H1 (cell line): ENCODE data around the gene SLC25A26. TPM values are rescaled to one million over a fixed set of nuclear protein-coding genes. Genes with fewer than 3 reads are reported as not detected.
A peak's percentile ranks its signal among the peaks of the same experiment; 100 is the strongest.

ENCODE experiments used
- CTCF ChIA-PET: fragments of 300-600 bp; sonication (Branson Sonifier 250); formaldehyde crosslinking; loops from one replicate; lab custom pipeline; 2021; ENCODE audit not compliant: partially characterized antibody; lab: Charles Lee
- POLR2A ChIA-PET: fragments of 300-600 bp; sonication (Branson Sonifier 250); formaldehyde crosslinking; loops from one replicate; lab custom pipeline; 2021; ENCODE audit warnings: inconsistent platforms; ENCODE audit not compliant: partially characterized antibody; lab: Charles Lee
- DNase-seq, 2 experiments: peaks; one replicate each; pipeline versions ENCODE4 v3.0.0 to v3.0.0-alpha.2; 2010 to 2022; ENCODE audit warnings: low spot score in 2 of 2, low read depth in 1 of 2, mixed read lengths in 1 of 2
- FAIRE-seq: peaks from 2 replicates; lab custom pipeline; 2011; peaks lifted over from hg19 to GRCh38; lab: Jason Lieb, UNC
- H2AFZ ChIP-seq: 2 replicates; pipeline ENCODE4 v1.8.1; 2012; ENCODE audit warnings: low read length, inconsistent platforms
- H2AK5ac ChIP-seq: 2 replicates; pipeline ENCODE4 v1.6.1; 2013; ENCODE audit warnings: low read depth, low read length
- H2BK120ac ChIP-seq: replicated peaks from 2 replicates; pipeline ENCODE3; 2013; ENCODE audit warnings: low read depth, low read length, inconsistent platforms
- H2BK12ac ChIP-seq: 2 replicates; pipeline ENCODE4 v1.6.1; 2013; ENCODE audit warnings: low read depth, low read length
- H2BK15ac ChIP-seq: 2 replicates; pipeline ENCODE4 v1.6.1; 2013; ENCODE audit warnings: low read length
- H2BK20ac ChIP-seq: 2 replicates; pipeline ENCODE4 v1.6.1; 2013; ENCODE audit warnings: low read length
- H2BK5ac ChIP-seq: 2 replicates; pipeline ENCODE4 v1.6.1; 2013; ENCODE audit warnings: low read depth, low read length
- H3K14ac ChIP-seq: 2 replicates; pipeline ENCODE4 v1.6.1; 2013; ENCODE audit warnings: inconsistent platforms; ENCODE audit not compliant: insufficient read length
- H3K18ac ChIP-seq: 2 replicates; pipeline ENCODE4 v1.6.1; 2013; ENCODE audit warnings: low read length; ENCODE audit errors: extremely low read depth
- H3K23ac ChIP-seq: 2 replicates; pipeline ENCODE4 v1.6.1; 2013; ENCODE audit warnings: inconsistent platforms; ENCODE audit not compliant: insufficient read length
- H3K23me2 ChIP-seq: 2 replicates; pipeline ENCODE4 v1.6.1; 2013; ENCODE audit warnings: low read depth, low read length
- H3K27ac ChIP-seq: 2 replicates; pipeline ENCODE4 v1.6.1; 2011; ENCODE audit warnings: low read depth, low read length, inconsistent platforms
- H3K27me3 ChIP-seq, 4 experiments: replicated peaks in 1 of 4; 1 replicate in 1 of 4; 2 replicates in 3 of 4; pipeline versions ENCODE4 v1.6.1 to v1.8.1; 2011 to 2013; ENCODE audit warnings: low read length in 3 of 4, mild to moderate bottlenecking in 3 of 4, inconsistent platforms in 2 of 4, mixed read lengths in 2 of 4, moderate library complexity in 1 of 4; ENCODE audit not compliant: control insufficient read depth in 3 of 4, insufficient read depth in 3 of 4; ENCODE audit errors: extremely low read depth in 1 of 4
- H3K36me3 ChIP-seq, 4 experiments: 2 replicates each; pipeline versions ENCODE4 v1.6.1 to v1.8.1; 2011 to 2013; ENCODE audit warnings: mild to moderate bottlenecking in 4 of 4, low read length in 3 of 4, moderate library complexity in 2 of 4, control low read depth in 1 of 4, inconsistent platforms in 1 of 4; ENCODE audit not compliant: insufficient read depth in 4 of 4, control insufficient read depth in 2 of 4
- H3K4ac ChIP-seq: replicated peaks from 2 replicates; pipeline ENCODE3; 2013; ENCODE audit warnings: low read length, low read depth, mixed read lengths, inconsistent platforms; ENCODE audit not compliant: insufficient read length
- H3K4me1 ChIP-seq, 4 experiments: replicated peaks in 1 of 4; 1 replicate in 1 of 4; 2 replicates in 3 of 4; pipeline versions ENCODE4 v1.6.1 to v1.8.1; 2011 to 2013; ENCODE audit warnings: low read length in 3 of 4, inconsistent platforms in 2 of 4, mixed read lengths in 1 of 4; ENCODE audit not compliant: insufficient read depth in 4 of 4, control insufficient read depth in 3 of 4
- H3K4me2 ChIP-seq, 2 experiments: 2 replicates each; pipeline versions ENCODE4 v1.6.1 to v1.8.1; 2011 to 2013; ENCODE audit warnings: low read depth in 2 of 2, low read length in 2 of 2, control low read depth in 1 of 2, inconsistent platforms in 1 of 2, mild to moderate bottlenecking in 1 of 2; ENCODE audit not compliant: insufficient read depth in 1 of 2
- H3K4me3 ChIP-seq, 4 experiments: fragments of 200-600, 300-600 bp in 1 of 4; sonication (generic), shearing (Covaris generic), sonication (Bioruptor Twin) in 1 of 4; 2 replicates each; pipeline versions ENCODE4 v1.5.1 to v1.8.1; 2011 to 2016; ENCODE audit warnings: low read length in 4 of 4, low read depth in 3 of 4, control low read depth in 2 of 4, inconsistent platforms in 2 of 4, mild to moderate bottlenecking in 2 of 4, mixed read lengths in 1 of 4, moderate library complexity in 1 of 4; ENCODE audit not compliant: insufficient read depth in 2 of 4; ENCODE audit errors: extremely low read depth in 1 of 4
- H3K56ac ChIP-seq: replicated peaks from 2 replicates; pipeline ENCODE3; 2013; ENCODE audit warnings: low read depth, mild to moderate bottlenecking, mixed read lengths, low read length, inconsistent platforms; ENCODE audit not compliant: insufficient read length
- H3K79me1 ChIP-seq: 2 replicates; pipeline ENCODE4 v1.6.1; 2013; ENCODE audit warnings: low read depth, low read length, control low read depth
- H3K79me2 ChIP-seq, 2 experiments: 2 replicates each; pipeline versions ENCODE4 v1.6.1 to v1.8.1; 2012 to 2013; ENCODE audit warnings: low read length in 2 of 2, mild to moderate bottlenecking in 2 of 2, inconsistent platforms in 1 of 2; ENCODE audit not compliant: insufficient read depth in 2 of 2, control insufficient read depth in 1 of 2
- H3K9ac ChIP-seq, 4 experiments: replicated peaks in 1 of 4; 1 replicate in 1 of 4; 2 replicates in 3 of 4; pipeline versions ENCODE4 v1.6.1 to v1.8.1; 2011 to 2013; ENCODE audit warnings: low read depth in 3 of 4, low read length in 3 of 4, control low read depth in 2 of 4, mild to moderate bottlenecking in 2 of 4, moderate library complexity in 2 of 4, inconsistent platforms in 1 of 4; ENCODE audit errors: extremely low read depth in 1 of 4
- H3K9me3 ChIP-seq, 2 experiments: 2 replicates each; pipeline versions ENCODE4 v1.6.1 to v1.8.1; 2012 to 2013; ENCODE audit warnings: mild to moderate bottlenecking in 2 of 2, moderate library complexity in 2 of 2, control low read depth in 1 of 2, inconsistent platforms in 1 of 2, low read depth in 1 of 2, low read length in 1 of 2, mixed read lengths in 1 of 2; ENCODE audit not compliant: insufficient read depth in 2 of 2
- H4K20me1 ChIP-seq, 2 experiments: replicated peaks in 1 of 2; 2 replicates each; pipeline versions ENCODE3 to v1.8.1; 2011 to 2013; ENCODE audit warnings: inconsistent platforms in 2 of 2, low read length in 2 of 2, mild to moderate bottlenecking in 1 of 2; ENCODE audit not compliant: insufficient read depth in 2 of 2, control insufficient read depth in 1 of 2
- H4K5ac ChIP-seq: 2 replicates; pipeline ENCODE4 v1.6.1; 2013; ENCODE audit warnings: low read length, low read depth, mixed read lengths, inconsistent platforms; ENCODE audit not compliant: insufficient read length
- H4K8ac ChIP-seq: 2 replicates; pipeline ENCODE4 v1.8.0; 2013; ENCODE audit warnings: mild to moderate bottlenecking, moderate library complexity, low read length, inconsistent platforms; ENCODE audit not compliant: insufficient read depth; ENCODE audit errors: extremely low read depth
- H4K91ac ChIP-seq: replicated peaks from 2 replicates; pipeline ENCODE3; 2013; ENCODE audit warnings: low read length, mixed read lengths, inconsistent platforms; ENCODE audit not compliant: insufficient read length
- POLR2A ChIP-seq, 2 experiments: IDR thresholded peaks; 1 replicate in 1 of 2; 2 replicates in 1 of 2; pipeline ENCODE4 v1.6.1; 2011; ENCODE audit warnings: low read depth in 2 of 2, low read length in 2 of 2, mild to moderate bottlenecking in 2 of 2; ENCODE audit errors: control extremely low read depth in 1 of 2
- POLR2AphosphoS5 ChIP-seq: IDR thresholded peaks from 2 replicates; pipeline ENCODE4 v1.6.1; 2011; ENCODE audit warnings: low read depth, low read length
- RFX5 ChIP-seq: IDR thresholded peaks from 2 replicates; pipeline ENCODE4 v1.6.1; 2011; ENCODE audit warnings: low read depth, low read length, improper control_type of control experiment, borderline replicate concordance
- WGBS, 2 experiments: shearing (Covaris generic) in 1 of 2; methylation state at CpG; one replicate each; pipeline versions ENCODE4 v1.1.6 to v1.1.7; 2013 to 2015; ENCODE audit warnings: low lambda C conversion rate in 2 of 2, mixed read lengths in 2 of 2, inconsistent platforms in 1 of 2, low coverage in 1 of 2, missing lambda C conversion rate in 1 of 2; ENCODE audit not compliant: insufficient replicate concordance in 2 of 2, insufficient coverage in 1 of 2, insufficient read length in 1 of 2; ENCODE audit errors: extremely low coverage in 1 of 2, missing lambda C conversion rate in 1 of 2; 5-methylcytosine and 5-hydroxymethylcytosine counted together
- polyA plus RNA-seq, 7 experiments: library from polyadenylated mRNA; depleted of rRNA in 3 of 7; stranded (reverse) in 5 of 7; unstranded in 2 of 7; fragments of >200 nt in 5 of 7; fragments of 200-250 nt in 2 of 7; gene quantifications; 1 replicate in 5 of 7; 2 replicates in 1 of 7; 4 replicates in 1 of 7; pipeline versions ENCODE4 v1.2.1 to v1.2.3, GENCODE V29; 2011 to 2013; ENCODE audit warnings: missing spikeins in 2 of 7, mixed read lengths in 2 of 7
- total RNA-seq: library from RNA; stranded (reverse); fragmentation: NEBNext Ultra II Directional; extraction: Animal tissue kit (Norgen Biotek cat#: 25700); gene quantifications from 2 replicates; pipeline ENCODE4 v1.2.1, GENCODE V29; 2021

SLC25A26 gene
- total and polyA plus RNA-seq, 2 of the 8 experiments (the other 6 are each of a cell fraction or from before 2014, with no cell fraction given), result 30.0 to 37.0 TPM

GRCh38 chr3:66383023-66383422, 162.2 kb downstream of the SLC25A26 start:
- Histone ChIP-seq H3K27me3 (no peaks in the 10 kb centered on the region), H3K4ac (no peak overlapping the region), H2BK15ac (no peak overlapping the region), H3K18ac (no peak overlapping the region), H4K8ac (peak overlapping the region; percentile 64; the same call in 1 of the 2 replicates), H2BK20ac (no peak overlapping the region), H3K14ac (no peak overlapping the region), H3K23me2 (no peaks in the 10 kb centered on the region), H2AFZ (no peak overlapping the region), H2BK120ac (no peak overlapping the region), H2AK5ac (no peak overlapping the region), H3K23ac (no peak overlapping the region), H4K5ac (no peak overlapping the region), H3K4me1 (no peaks in the 10 kb centered on the region), H4K91ac (no peak overlapping the region), H3K9me3 (no peaks in the 10 kb centered on the region; a peak in 1 of 4 replicates), H3K79me1 (no peaks in the 10 kb centered on the region), H3K4me3 (no peak overlapping the region), H2BK12ac (no peak overlapping the region), H3K56ac (no peak overlapping the region), H3K4me2 (no peak overlapping the region), H3K27ac (no peak overlapping the region), H3K79me2 (peaks cover 0 to 5% of the 10 kb centered on the region in 2 experiments; a peak in 1 of 4 replicates), H2BK5ac (no peak overlapping the region), H4K20me1 (peaks cover 5 to 20% of the 10 kb centered on the region in 2 experiments), H3K9ac (no peak overlapping the region), H3K36me3 (peaks cover 67 to 96% (median 83%) of the 10 kb centered on the region in 4 experiments)
- 93% methylated on average over 15 of the region's 18 CpGs; no CpG with 5 or more reads in 1 of the 2 experiments for WGBS, 2 experiments
- TF ChIP-seq RFX5 (no peak), POLR2A (IDR thresholded peaks at IDR 0.05; ENCODE audit: control extremely low read depth in 1 of 2, low read depth in 2 of 2, low read length in 2 of 2) (peak in 1 of 2 experiments; percentile 36; a peak in 1 of 3 replicates), POLR2AphosphoS5 (peak; percentile 37; the same call in 1 of the 2 replicates)
- FAIRE-seq (no peak), DNase-seq (peak in 1 of 2 experiments; percentile 32)
- POLR2A ChIA-PET, result interaction anchor here (0.8 to 1.8 kb wide), 2 partner anchors 11 to 14 kb away, joined by 4 read pairs; no protein-coding TSS in a partner anchor
- CTCF ChIA-PET, result interaction anchor here (0.9 to 4.3 kb wide), 5 partner anchors 11 to 106 kb away, joined by 3 to 24 read pairs (median 5); no protein-coding TSS in a partner anchor
